ENCODE measurements around the gene CLIC5.

DNA sequence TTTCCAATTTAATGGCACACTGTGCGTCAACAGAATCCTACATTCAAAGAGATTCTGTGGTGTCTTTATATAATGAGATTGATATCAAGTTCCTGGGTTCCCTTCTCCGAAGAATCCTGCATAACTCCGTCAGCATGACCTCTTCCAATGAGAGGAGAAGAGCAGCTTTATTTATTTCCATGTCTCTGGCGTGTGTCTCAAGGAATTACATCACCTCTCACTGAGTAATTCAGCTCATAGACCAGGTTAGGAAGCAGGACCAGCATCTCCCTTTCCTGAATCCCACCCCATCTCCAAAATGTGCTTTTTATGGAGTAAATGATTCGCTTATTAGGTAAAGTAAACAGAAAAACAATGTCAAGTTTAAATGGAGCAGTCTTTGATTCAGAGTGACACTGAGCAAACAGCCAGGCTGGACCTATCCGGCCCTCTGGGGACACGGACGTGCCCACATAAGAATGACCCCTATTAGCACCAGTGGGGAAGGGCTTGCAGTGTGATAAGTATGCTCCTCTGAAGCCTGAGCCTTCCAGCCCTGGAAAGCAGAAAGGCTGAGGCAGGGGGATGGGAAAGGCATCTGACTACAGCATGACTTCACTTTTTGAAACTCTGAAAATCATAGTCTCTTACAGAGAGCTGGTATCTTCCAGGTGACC lies 165.2 kb downstream of the CLIC5 start:
- TF ChIP-seq POLR2A (IDR thresholded peaks at IDR 0.05) (no peak), CTCF (IDR thresholded peaks at IDR 0.05) (no peak)
